ENCODE data around the gene CHERP. TPM values are rescaled to one million over a fixed set of nuclear protein-coding genes. Genes with fewer than 3 reads are reported as not detected.
A peak's percentile ranks its signal among the peaks of the same experiment; 100 is the strongest.

The CHERP gene
- total and polyA plus RNA-seq, 4 experiments from 2014 or later: 5.3 to 73.5 (median 48.7) TPM

GRCh38 chr19:16525751-16526481, 16.3 kb downstream of the CHERP start:
- Mint-ChIP-seq H3K4me1 (no peaks in the 10 kb centered on the region), H3K36me3 (peaks cover 21 to 58% of the 10 kb centered on the region in 2 donors), H3K27ac (no peak overlapping the region), H3K4me3 (no peak overlapping the region), H3K9me3 (no peaks in the 10 kb centered on the region), H3K27me3 (no peaks in the 10 kb centered on the region)
- Histone ChIP-seq H3K36me3 (ENCODE audit: insufficient read depth, low read length) (peaks cover 67% of the 10 kb centered on the region), H3K9me3 (ENCODE audit: control insufficient read depth in 1 of 2, low read length in 2 of 2) (no peaks in the 10 kb centered on the region), H3K4me3 (ENCODE audit: low read length in 2 of 2) (no peak overlapping the region), H3K4me1 (ENCODE audit: insufficient read depth, low read length) (no peaks in the 10 kb centered on the region), H3K27me3 (ENCODE audit: insufficient read depth, low read length) (no peaks in the 10 kb centered on the region), H3K27ac (ENCODE audit: low read depth, low read length) (no peak overlapping the region)
- ChIA-PET POLR2A (ENCODE audit: partially characterized antibody) (no interaction called here), CTCF (ENCODE audit: partially characterized antibody) (no interaction called here)
- intact Hi-C loops (cut with micrococcal nuclease): no loop called here
- DNase-seq: no peak

- no peaks in the 10 kb centered on the region for H3K27me3 ChIP-seq (ENCODE audit: insufficient read depth, low read length)
- Mint-ChIP-seq H3K27ac (no peak overlapping the region), H3K4me3 (no peak overlapping the region), H3K27me3 (no peaks in the 10 kb centered on the region), H3K9me3 (no peaks in the 10 kb centered on the region), H3K36me3 (peaks cover 28 to 61% of the 10 kb centered on the region in 2 donors), H3K4me1 (no peaks in the 10 kb centered on the region)
- H3K36me3 ChIP-seq (ENCODE audit: insufficient read depth, low read length): peaks cover 68% of the 10 kb centered on the region
- POLR2A ChIA-PET (ENCODE audit: partially characterized antibody): no interaction called here
- H3K4me3 ChIP-seq (ENCODE audit: low read length in 2 of 2): no peak overlapping the region
- H3K27ac ChIP-seq (ENCODE audit: low read depth, low read length): no peak overlapping the region
- CTCF ChIA-PET (ENCODE audit: partially characterized antibody): no interaction called here
- no peaks in the 10 kb centered on the region for H3K4me1 ChIP-seq (ENCODE audit: insufficient read depth, low read length)
- intact Hi-C loops (cut with micrococcal nuclease): no loop called here
- H3K9me3 ChIP-seq (ENCODE audit: control insufficient read depth in 1 of 2, low read length in 2 of 2): no peaks in the 10 kb centered on the region
- no peak for DNase-seq
Measured at GRCh38 chr19:16524991-16525734, 17.1 kb downstream of the CHERP start.

- DNase-seq: no peak
- no peaks in the 10 kb centered on the region for H3K27me3 ChIP-seq (ENCODE audit: insufficient read depth, low read length)
- H3K27me3 Mint-ChIP-seq: no peaks in the 10 kb centered on the region
- no peak overlapping the region for H3K4me3 ChIP-seq (ENCODE audit: low read length in 2 of 2)
- no peaks in the 10 kb centered on the region for H3K4me1 ChIP-seq (ENCODE audit: insufficient read depth, low read length)
- CTCF ChIA-PET (ENCODE audit: partially characterized antibody): interaction anchor here (1.6 kb wide), 1 partner anchor 8 kb away, joined by 3 read pairs; no protein-coding TSS in a partner anchor
- POLR2A ChIA-PET (ENCODE audit: partially characterized antibody): no interaction called here
- H3K27ac ChIP-seq (ENCODE audit: low read depth, low read length): no peak overlapping the region
- H3K9me3 ChIP-seq (ENCODE audit: control insufficient read depth in 1 of 2, low read length in 2 of 2): no peaks in the 10 kb centered on the region
- no peak overlapping the region for H3K4me3 Mint-ChIP-seq
- peaks cover 40 to 67% of the 10 kb centered on the region in 2 donors for H3K36me3 Mint-ChIP-seq
- peaks cover 0 to under 1% (median 0%) of the 10 kb centered on the region in 4 donors for H3K4me1 Mint-ChIP-seq
- no peaks in the 10 kb centered on the region for H3K9me3 Mint-ChIP-seq
- H3K36me3 ChIP-seq (ENCODE audit: insufficient read depth, low read length): peaks cover 77% of the 10 kb centered on the region
- intact Hi-C loops (cut with micrococcal nuclease): no loop called here
- peak overlapping the region in 1 of 7 donors; percentile 52 for H3K27ac Mint-ChIP-seq
Measured at GRCh38 chr19:16522559-16523377, 19.5 kb downstream of the CHERP start.

GRCh38 chr19:16521715-16522289, 20.4 kb downstream of the CHERP start:
- H3K27ac Mint-ChIP-seq: no peak overlapping the region
- POLR2A ChIA-PET (ENCODE audit: partially characterized antibody): no interaction called here
- intact Hi-C loops (cut with micrococcal nuclease): no loop called here
- Histone ChIP-seq H3K27ac (ENCODE audit: low read depth, low read length) (no peak overlapping the region), H3K27me3 (ENCODE audit: insufficient read depth, low read length) (no peaks in the 10 kb centered on the region), H3K4me1 (ENCODE audit: insufficient read depth, low read length) (no peaks in the 10 kb centered on the region), H3K9me3 (ENCODE audit: control insufficient read depth in 1 of 2, low read length in 2 of 2) (no peaks in the 10 kb centered on the region), H3K4me3 (ENCODE audit: low read length in 2 of 2) (no peak overlapping the region), H3K36me3 (ENCODE audit: insufficient read depth, low read length) (peaks cover 68% of the 10 kb centered on the region)
- H3K27me3 Mint-ChIP-seq: no peaks in the 10 kb centered on the region
- H3K4me1 Mint-ChIP-seq: peaks cover 0 to 9% (median 1%) of the 10 kb centered on the region in 4 donors
- no peak overlapping the region for H3K4me3 Mint-ChIP-seq
- peaks cover 36 to 70% of the 10 kb centered on the region in 2 donors for H3K36me3 Mint-ChIP-seq
- DNase-seq: no peak
- no peaks in the 10 kb centered on the region for H3K9me3 Mint-ChIP-seq
- CTCF ChIA-PET (ENCODE audit: partially characterized antibody): no interaction called here

- no peak overlapping the region for H3K4me3 Mint-ChIP-seq
- intact Hi-C loops (cut with micrococcal nuclease): no loop called here
- Histone ChIP-seq H3K4me3 (ENCODE audit: low read length in 2 of 2) (no peak overlapping the region), H3K27me3 (ENCODE audit: insufficient read depth, low read length) (no peaks in the 10 kb centered on the region), H3K27ac (ENCODE audit: low read depth, low read length) (no peak overlapping the region), H3K9me3 (ENCODE audit: control insufficient read depth in 1 of 2, low read length in 2 of 2) (no peaks in the 10 kb centered on the region), H3K36me3 (ENCODE audit: insufficient read depth, low read length) (peaks cover 62% of the 10 kb centered on the region), H3K4me1 (ENCODE audit: insufficient read depth, low read length) (no peaks in the 10 kb centered on the region)
- no peaks in the 10 kb centered on the region for H3K27me3 Mint-ChIP-seq
- POLR2A ChIA-PET (ENCODE audit: partially characterized antibody): no interaction called here
- CTCF ChIA-PET (ENCODE audit: partially characterized antibody): no interaction called here
- no peak overlapping the region for H3K27ac Mint-ChIP-seq
- no peaks in the 10 kb centered on the region for H3K9me3 Mint-ChIP-seq
- peaks cover 36 to 66% of the 10 kb centered on the region in 2 donors for H3K36me3 Mint-ChIP-seq
- no peak for DNase-seq
- H3K4me1 Mint-ChIP-seq: peaks cover 0 to 9% (median 1%) of the 10 kb centered on the region in 4 donors
Measured at GRCh38 chr19:16520986-16521624, 21.1 kb downstream of the CHERP start.

GRCh38 chr19:16520074-16520973, 21.9 kb downstream of the CHERP start:
- ChIA-PET CTCF (ENCODE audit: partially characterized antibody) (no interaction called here), POLR2A (ENCODE audit: partially characterized antibody) (no interaction called here)
- peaks cover 58% of the 10 kb centered on the region for H3K36me3 ChIP-seq (ENCODE audit: insufficient read depth, low read length)
- no peaks in the 10 kb centered on the region for H3K27me3 ChIP-seq (ENCODE audit: insufficient read depth, low read length)
- H3K4me3 Mint-ChIP-seq: no peak overlapping the region
- H3K4me1 ChIP-seq (ENCODE audit: insufficient read depth, low read length): no peaks in the 10 kb centered on the region
- no peak overlapping the region for H3K27ac Mint-ChIP-seq
- peaks cover 0 to 9% (median 1%) of the 10 kb centered on the region in 4 donors for H3K4me1 Mint-ChIP-seq
- intact Hi-C loops (cut with micrococcal nuclease): no loop called here
- no peaks in the 10 kb centered on the region for H3K9me3 Mint-ChIP-seq
- no peaks in the 10 kb centered on the region for H3K9me3 ChIP-seq (ENCODE audit: control insufficient read depth in 1 of 2, low read length in 2 of 2)
- no peak overlapping the region for H3K4me3 ChIP-seq (ENCODE audit: low read length in 2 of 2)
- no peak for DNase-seq
- H3K36me3 Mint-ChIP-seq: peaks cover 33 to 60% of the 10 kb centered on the region in 2 donors
- no peaks in the 10 kb centered on the region for H3K27me3 Mint-ChIP-seq
- no peak overlapping the region for H3K27ac ChIP-seq (ENCODE audit: low read depth, low read length)
